Stimulated activated naive CD4-positive, alpha-beta T cell (primary cell): ENCODE data around the gene TMEM250.

Experiments used
- DNase-seq, 6 experiments: peaks; one replicate each; lab custom pipeline; 2025; lab: John Stamatoyannopoulos, UW

The TMEM250 gene

GRCh38 chr9:136147890-136148714 is 29.4 kb upstream of the TMEM250 start:
- no peak for DNase-seq

GRCh38 chr9:136147038-136147889 is 28.6 kb upstream of the TMEM250 start:
- DNase-seq: no peak

- no peak for DNase-seq
Measured at GRCh38 chr9:136146126-136147037, 27.7 kb upstream of the TMEM250 start.

DNA sequence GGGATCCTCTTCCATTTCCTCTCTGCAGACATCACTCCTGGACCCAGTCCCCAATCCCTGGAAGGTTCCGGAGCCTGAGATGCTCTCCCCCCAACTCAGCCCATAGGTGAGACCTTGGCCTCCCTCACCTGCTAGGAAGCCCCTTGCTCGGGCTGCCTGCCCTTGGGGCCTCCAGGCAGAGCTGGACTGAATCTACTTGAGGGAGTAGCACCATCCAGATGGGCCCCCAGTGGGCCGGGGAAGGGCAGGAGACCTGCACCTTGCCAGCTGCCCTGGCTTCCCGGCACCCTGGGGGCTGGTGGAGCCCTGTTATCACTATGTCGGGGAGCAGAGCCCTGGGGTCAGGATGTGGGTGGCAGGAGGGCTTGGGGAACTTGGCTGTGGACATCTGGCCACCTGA is 26.9 kb upstream of the TMEM250 start:
- no peak for DNase-seq

DNA sequence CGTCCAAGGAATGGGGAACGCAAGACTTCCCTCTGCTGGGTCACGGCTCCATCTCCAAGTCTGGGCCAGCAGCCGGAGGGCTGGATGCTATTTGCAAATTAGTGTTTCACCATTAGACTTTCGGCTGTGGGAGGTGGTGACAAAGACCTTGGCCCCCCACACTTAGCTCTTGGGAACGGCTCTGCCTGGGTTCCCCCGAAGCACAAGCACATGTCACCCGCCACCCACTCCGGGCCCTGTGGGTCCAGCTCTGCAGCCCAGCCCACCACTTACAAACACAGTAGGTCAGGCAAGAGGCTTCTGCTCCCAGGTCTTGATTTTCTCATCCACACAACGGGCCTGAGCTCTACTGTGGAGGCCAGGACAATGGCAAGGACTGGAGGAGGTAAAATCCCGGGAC is 25.8 kb upstream of the TMEM250 start:
- DNase-seq: no peak

DNA sequence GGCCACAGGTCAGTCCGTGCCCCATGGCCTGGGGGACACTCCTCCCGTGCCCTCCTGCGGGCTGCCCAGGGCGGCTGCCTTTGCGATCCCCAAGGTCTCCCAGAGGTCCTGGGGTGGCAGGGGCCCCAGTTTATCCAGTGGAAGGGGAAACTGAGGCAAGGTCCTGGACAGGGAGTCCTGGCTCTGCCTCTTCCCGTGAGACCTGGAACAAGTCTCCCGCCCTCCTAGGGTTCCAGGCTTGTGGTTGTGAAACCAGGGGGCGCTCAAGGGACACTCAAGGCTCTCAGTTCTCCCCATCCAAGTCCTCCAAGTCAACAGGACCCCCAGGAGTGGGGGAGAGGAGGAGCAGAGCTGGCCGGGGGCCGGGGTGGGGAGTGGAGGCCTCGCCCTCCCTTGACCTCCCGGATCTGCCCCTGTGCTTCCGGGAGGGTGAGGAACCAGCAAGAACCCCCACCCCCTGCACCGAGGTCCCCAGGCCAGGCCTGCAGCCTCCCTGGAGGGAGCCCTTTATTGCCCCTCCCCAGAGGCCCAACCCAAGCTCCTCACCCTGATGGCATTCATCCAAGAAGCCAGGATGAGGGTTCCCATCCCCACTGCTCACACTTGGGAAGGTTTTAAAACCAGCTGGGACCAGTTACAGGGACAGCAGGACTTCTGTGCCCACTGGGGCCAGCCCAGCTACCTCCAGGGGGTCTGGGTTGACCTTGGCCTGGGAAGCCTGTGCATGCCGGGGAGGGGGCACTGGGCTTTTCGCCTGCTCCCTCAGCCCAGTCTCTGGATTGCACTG is 24.7 kb upstream of the TMEM250 start:
- no peak for DNase-seq

GRCh38 chr9:136142859-136143214 is 24.2 kb upstream of the TMEM250 start:
- no peak for DNase-seq

- no peak for DNase-seq
Measured at GRCh38 chr9:136142414-136142796, 23.7 kb upstream of the TMEM250 start.

DNA sequence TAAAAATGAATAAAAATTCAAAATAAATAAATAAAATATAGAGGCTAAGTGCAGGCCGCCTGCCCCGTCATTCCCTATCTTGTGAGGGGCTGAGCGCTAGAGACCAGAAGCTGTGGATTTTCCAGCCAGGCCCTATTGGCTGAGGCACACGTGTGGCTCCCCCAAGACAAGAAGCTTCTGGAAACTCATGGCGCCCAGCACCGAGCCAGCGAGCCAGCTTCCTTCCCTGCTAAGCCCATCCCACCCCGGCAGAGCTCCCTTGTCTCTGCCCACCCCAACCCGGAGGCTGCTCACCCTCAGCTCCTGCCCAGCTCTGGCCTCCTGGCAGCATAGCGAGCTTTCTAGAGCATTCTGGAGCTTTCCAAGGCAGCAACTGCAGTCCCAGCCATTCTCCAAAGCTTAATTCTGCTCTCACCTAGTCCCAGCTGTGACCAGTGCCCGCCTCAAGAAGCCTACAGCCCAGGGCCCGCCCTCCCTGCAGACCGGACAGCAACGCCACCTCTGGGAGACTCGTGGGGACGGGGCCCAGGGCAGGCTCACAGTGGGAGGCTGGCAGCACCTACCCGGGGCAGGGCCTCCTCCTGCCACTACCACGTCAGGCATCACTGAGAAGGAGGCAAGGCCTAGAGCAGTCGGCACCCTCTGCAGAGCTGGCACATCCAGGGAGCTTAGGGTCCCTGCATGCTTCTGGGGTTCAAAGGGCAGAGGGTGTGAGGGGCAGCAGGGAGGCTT is 23.2 kb upstream of the TMEM250 start:
- DNase-seq: no peak

GRCh38 chr9:136140966-136141365 is 22.3 kb upstream of the TMEM250 start:
- no peak for DNase-seq

GRCh38 chr9:136140046-136140445 is 21.4 kb upstream of the TMEM250 start:
- DNase-seq: no peak

- DNase-seq: peak in 2 of 6 experiments; percentile 5 to 18
Measured at GRCh38 chr9:136138566-136138965, 19.9 kb upstream of the TMEM250 start.

GRCh38 chr9:136137321-136138265 is 18.9 kb upstream of the TMEM250 start:
- no peak for DNase-seq

DNA sequence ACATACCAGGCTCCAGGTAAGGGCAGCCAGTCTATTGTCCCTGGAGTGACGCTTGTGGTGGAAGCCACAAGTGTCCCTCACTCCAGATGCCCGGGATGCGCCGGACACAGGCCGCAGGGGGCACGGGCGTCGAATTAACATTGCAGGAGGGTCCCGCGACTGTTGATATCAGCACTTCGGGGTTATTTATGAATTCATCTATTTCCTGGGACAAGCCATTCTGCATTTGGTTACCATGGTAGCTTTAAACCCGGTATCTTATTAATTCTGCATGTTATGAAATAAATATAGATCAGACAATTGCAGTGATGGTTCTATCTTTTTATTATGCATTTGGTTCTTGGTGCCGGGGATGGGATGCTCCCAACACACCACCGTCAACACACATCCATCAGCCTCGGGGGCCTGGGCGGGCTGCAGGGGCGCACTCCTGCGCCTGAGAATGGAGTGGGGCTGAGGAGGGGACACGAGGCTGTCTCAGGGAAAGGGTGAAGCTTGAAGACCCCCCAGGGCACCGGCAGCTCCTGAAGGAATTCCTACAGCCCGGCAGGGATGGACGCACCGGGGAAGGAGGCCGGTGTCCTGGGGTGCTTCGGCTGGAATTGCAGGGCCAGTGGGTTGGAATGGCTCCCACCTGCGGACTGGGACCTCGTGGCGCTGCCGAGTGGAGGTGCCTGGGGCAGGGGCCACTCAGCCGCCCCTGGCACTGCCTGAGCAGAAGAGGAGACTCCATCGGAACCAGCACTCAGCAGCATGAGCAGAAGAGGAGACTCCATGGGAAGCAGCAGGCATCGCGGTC is 17.7 kb upstream of the TMEM250 start:
- no peak for DNase-seq

DNA sequence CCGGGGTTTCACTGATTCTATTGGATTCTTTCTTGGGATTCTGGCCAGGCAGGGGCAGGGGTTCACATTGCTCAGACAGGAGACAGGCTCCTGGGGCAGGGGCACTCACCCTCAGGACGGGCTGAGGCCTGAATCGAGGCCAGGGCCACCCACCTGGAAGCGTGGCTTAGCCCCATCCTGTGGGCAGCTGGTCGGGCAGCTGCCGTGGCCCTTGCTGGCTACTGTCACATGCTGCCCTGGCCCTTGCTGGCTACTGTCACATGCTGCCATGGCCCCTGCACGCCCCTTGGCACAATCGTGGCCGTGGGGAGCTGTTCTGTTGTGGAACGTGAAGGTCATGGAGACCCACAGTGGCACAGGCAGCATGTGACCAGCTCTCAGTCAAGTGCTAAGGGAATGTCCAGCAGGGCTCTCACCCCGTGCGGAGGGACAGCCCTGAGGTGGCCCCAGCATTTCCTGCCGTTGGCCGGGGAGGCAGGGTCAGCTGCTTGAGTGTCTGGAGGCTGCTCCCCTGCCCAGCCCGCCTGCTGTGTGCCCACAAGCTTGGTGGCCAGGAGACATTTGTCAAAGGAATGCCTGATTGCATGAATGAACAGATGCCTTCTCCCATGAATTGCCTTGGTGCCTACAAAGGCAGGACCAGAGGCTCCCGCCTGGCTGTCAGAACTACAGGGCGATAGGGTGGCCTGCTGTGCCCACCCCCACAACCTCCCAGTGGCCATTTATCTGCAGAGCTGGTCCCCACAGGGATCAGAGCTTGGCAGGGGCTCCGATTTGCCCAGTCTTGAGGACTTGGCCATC is 16.9 kb upstream of the TMEM250 start:
- no peak for DNase-seq

DNA sequence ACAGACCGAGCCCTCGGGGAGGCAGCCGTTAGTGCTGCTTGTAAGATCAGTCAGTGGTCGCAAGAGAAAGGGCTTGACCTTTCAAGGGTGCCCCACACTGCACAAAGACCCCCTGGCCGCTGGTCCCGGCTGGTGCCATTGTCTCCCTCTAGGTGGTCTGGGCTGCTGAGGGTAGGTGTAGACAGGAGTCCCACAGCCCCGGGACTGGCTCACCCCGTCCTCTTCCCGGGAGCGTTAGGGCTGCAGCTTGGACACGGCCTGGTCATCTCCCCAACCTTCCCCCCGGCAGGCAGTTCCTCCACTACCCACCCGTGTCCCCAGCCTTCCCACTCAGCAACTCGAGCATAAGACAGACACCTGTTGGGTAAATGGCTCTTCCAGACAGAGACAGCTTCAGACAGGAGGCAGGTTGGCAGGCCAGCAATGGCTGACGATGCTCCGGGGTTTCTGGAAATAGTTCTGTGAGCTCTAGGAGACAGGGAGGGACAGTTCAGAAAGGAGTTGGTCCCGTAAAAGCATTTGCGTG is 15.3 kb upstream of the TMEM250 start:
- no peak for DNase-seq

DNA sequence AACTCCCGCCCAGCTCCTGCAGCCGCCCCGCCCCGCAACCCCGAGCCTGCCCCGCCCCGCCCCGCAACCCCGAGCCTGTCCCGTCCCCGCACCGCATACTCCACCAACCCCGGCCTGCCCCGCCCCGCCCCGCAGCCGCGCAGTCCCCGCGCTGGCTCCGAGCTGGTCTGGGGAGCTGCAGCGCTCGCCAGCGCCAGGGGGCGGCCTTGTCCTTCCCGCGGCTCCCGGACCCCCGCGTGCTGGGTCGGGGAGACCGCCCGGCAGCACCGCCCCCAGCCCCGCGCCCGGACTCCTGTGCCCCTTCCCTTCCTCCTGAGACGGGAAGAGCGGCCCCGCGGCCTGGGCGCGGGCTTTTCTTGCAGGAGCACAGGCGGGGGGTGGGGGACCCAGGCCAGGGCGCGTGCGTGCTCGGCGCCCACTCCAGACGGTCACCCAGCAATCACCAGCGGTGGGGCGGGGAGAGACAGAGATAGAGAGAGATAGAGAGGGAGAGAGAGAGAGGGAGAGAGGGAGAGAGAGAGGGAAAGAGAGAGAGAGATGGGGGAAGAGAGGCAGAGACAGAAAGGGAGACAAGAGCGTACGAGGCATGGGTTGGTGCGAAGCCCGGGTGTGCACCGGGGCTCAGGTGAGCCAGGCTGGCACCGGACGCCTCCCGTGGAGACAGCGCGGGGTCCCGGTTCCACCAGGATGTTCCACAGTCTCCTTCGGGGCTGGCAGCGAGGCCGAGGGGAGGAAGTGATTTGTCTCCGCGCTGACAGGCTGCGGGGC is 14.7 kb upstream of the TMEM250 start:
- peak in 3 of 6 experiments; percentile 13 to 38 (median 24) for DNase-seq
